GF-D8 (cell line): ENCODE data around the gene SDHAF2.
"Not testable (repeated sequence)": the region's sequence is repeated elsewhere in the genome, so short reads cannot be mapped to it uniquely, and the experiment has no call there.

Experiments used
- DNase-seq: peaks from one replicate; lab custom pipeline; 2025; lab: John Stamatoyannopoulos, UW

The SDHAF2 gene

GRCh38 chr11:61425367-61426131 lies 4.4 kb upstream of the SDHAF2 start:
- DNase-seq, result no peak

- DNase-seq, result peak; percentile 6
These were observed 606 bp upstream of the SDHAF2 start for GRCh38 chr11:61429346-61429690.

- DNase-seq, result not testable (repeated sequence)
These were observed 915 bp downstream of the SDHAF2 start for GRCh38 chr11:61430839-61431238.

- DNase-seq, result no peak
These were observed 7.6 kb downstream of the SDHAF2 start for GRCh38 chr11:61437496-61437895.

GRCh38 chr11:61439615-61440014 lies 9.7 kb downstream of the SDHAF2 start:
- no peak for DNase-seq

GRCh38 chr11:61442616-61443015 lies 12.7 kb downstream of the SDHAF2 start:
- no peak for DNase-seq

GRCh38 chr11:61445516-61445915 lies 15.6 kb downstream of the SDHAF2 start:
- no peak for DNase-seq

GRCh38 chr11:61446211-61446651 lies 16.3 kb downstream of the SDHAF2 start:
- DNase-seq, result no peak

- DNase-seq, result no peak
These were observed 18.0 kb downstream of the SDHAF2 start for GRCh38 chr11:61447601-61448551.

- no peak for DNase-seq
These were observed 18.6 kb downstream of the SDHAF2 start for GRCh38 chr11:61448552-61448927.

- DNase-seq, result no peak
These were observed 22.9 kb downstream of the SDHAF2 start for GRCh38 chr11:61452825-61453224.

- DNase-seq, result no peak
These were observed 23.8 kb downstream of the SDHAF2 start for GRCh38 chr11:61453695-61454094.

- DNase-seq, result no peak
These were observed 24.6 kb downstream of the SDHAF2 start for GRCh38 chr11:61454520-61454919.

GRCh38 chr11:61460474-61460881 lies 30.6 kb downstream of the SDHAF2 start:
- no peak for DNase-seq

GRCh38 chr11:61460986-61461385 lies 31.1 kb downstream of the SDHAF2 start:
- DNase-seq, result no peak

GRCh38 chr11:61467602-61468001 lies 37.7 kb downstream of the SDHAF2 start:
- DNase-seq, result not testable (repeated sequence)

GRCh38 chr11:61468002-61468401 lies 38.1 kb downstream of the SDHAF2 start:
- no peak for DNase-seq

- DNase-seq, result no peak
These were observed 42.4 kb downstream of the SDHAF2 start for GRCh38 chr11:61472282-61472681.

GRCh38 chr11:61472868-61473267 lies 42.9 kb downstream of the SDHAF2 start:
- DNase-seq, result no peak

- no peak for DNase-seq
These were observed 43.6 kb downstream of the SDHAF2 start for GRCh38 chr11:61473370-61474012.

GRCh38 chr11:61474013-61474643 lies 44.2 kb downstream of the SDHAF2 start:
- no peak for DNase-seq

- no peak for DNase-seq
These were observed 45.5 kb downstream of the SDHAF2 start for GRCh38 chr11:61475433-61475832.
